SK-N-MC (cell line): Measurements from ENCODE around the gene CNRIP1.

ENCODE experiments used
- DNase-seq: peaks from one replicate; pipeline ENCODE4 v3.0.0-alpha.2; 2011; ENCODE audit warnings: low read depth, low spot score
- H3K27ac ChIP-seq: fragments of 200-600 bp; sonication (generic); 2 replicates; pipeline ENCODE4 v1.5.1; 2016; ENCODE audit warnings: mixed run types
- H3K36me3 ChIP-seq: fragments of 200-600 bp; sonication (generic); 2 replicates; pipeline ENCODE4 v1.6.1; 2017; ENCODE audit warnings: antibody characterized with exemption, low read length, mixed read lengths; ENCODE audit not compliant: insufficient read depth
- H3K4me3 ChIP-seq: fragments of 200-600 bp; sonication (generic); 2 replicates; pipeline ENCODE4 v1.5.1; 2016
- H3K9ac ChIP-seq: fragments of 200-600 bp; sonication (generic); 2 replicates; pipeline ENCODE4 v1.8.0; 2017; ENCODE audit warnings: mixed run types, mixed read lengths; ENCODE audit not compliant: insufficient read length
- H3K9me3 ChIP-seq: fragments of 200-600 bp; sonication (generic); 2 replicates; pipeline ENCODE4 v1.6.1; 2017; ENCODE audit warnings: low read depth, mild to moderate bottlenecking, antibody characterized with exemption, low read length, moderate library complexity, mixed read lengths
- EZH2 ChIP-seq: fragments of 200-600 bp; sonication (generic); IDR thresholded peaks from one replicate; pipeline ENCODE4 v1.6.1; 2017; ENCODE audit warnings: antibody characterized with exemption
- FOXP2 ChIP-seq: optimal IDR thresholded peaks from 2 replicates; pipeline ENCODE3; 2011; ENCODE audit warnings: mild to moderate bottlenecking, moderate library complexity; ENCODE audit not compliant: insufficient read depth; ENCODE audit errors: extremely low read length, control extremely low read depth
- POLR2AphosphoS5 ChIP-seq: IDR thresholded peaks from 2 replicates; pipeline ENCODE4 v1.6.1; 2012; ENCODE audit warnings: mild to moderate bottlenecking, low read depth, low read length, borderline replicate concordance

Gene CNRIP1

GRCh38 chr2:68303033-68303901 lies 16.5 kb downstream of the CNRIP1 start:
- DNase-seq: no peak
- no peak overlapping the region for H3K9ac ChIP-seq
- H3K27ac ChIP-seq: no peak overlapping the region
- TF ChIP-seq FOXP2: no peak
- no peak for TF ChIP-seq POLR2AphosphoS5
- TF ChIP-seq EZH2: no peak
- H3K9me3 ChIP-seq: no peaks in the 10 kb centered on the region
- no peaks in the 10 kb centered on the region for H3K36me3 ChIP-seq
- no peak overlapping the region for H3K4me3 ChIP-seq

GRCh38 chr2:68302281-68302875 lies 17.4 kb downstream of the CNRIP1 start:
- DNase-seq: no peak
- no peaks in the 10 kb centered on the region for H3K9me3 ChIP-seq
- no peak overlapping the region for H3K4me3 ChIP-seq
- H3K36me3 ChIP-seq: no peaks in the 10 kb centered on the region
- no peak overlapping the region for H3K27ac ChIP-seq
- TF ChIP-seq EZH2: no peak
- no peak for TF ChIP-seq POLR2AphosphoS5
- TF ChIP-seq FOXP2: no peak
- no peak overlapping the region for H3K9ac ChIP-seq

- Histone ChIP-seq H3K27ac (no peak overlapping the region), H3K9ac (no peak overlapping the region), H3K4me3 (no peak overlapping the region), H3K9me3 (no peaks in the 10 kb centered on the region), H3K36me3 (no peaks in the 10 kb centered on the region)
- TF ChIP-seq POLR2AphosphoS5: no peak
- TF ChIP-seq FOXP2: no peak
- no peak for TF ChIP-seq EZH2
- DNase-seq: no peak
Measured at GRCh38 chr2:68295516-68295915, 24.2 kb downstream of the CNRIP1 start.

GRCh38 chr2:68294913-68295312 lies 24.8 kb downstream of the CNRIP1 start:
- no peak for DNase-seq
- no peaks in the 10 kb centered on the region for H3K9me3 ChIP-seq
- H3K36me3 ChIP-seq: no peaks in the 10 kb centered on the region
- H3K9ac ChIP-seq: no peak overlapping the region
- no peak overlapping the region for H3K27ac ChIP-seq
- no peak for TF ChIP-seq POLR2AphosphoS5
- TF ChIP-seq EZH2: no peak
- no peak for TF ChIP-seq FOXP2
- H3K4me3 ChIP-seq: no peak overlapping the region

GRCh38 chr2:68294187-68294586 lies 25.6 kb downstream of the CNRIP1 start:
- H3K27ac ChIP-seq: no peak overlapping the region
- no peak for DNase-seq
- no peak overlapping the region for H3K4me3 ChIP-seq
- no peaks in the 10 kb centered on the region for H3K9me3 ChIP-seq
- H3K9ac ChIP-seq: no peak overlapping the region
- TF ChIP-seq EZH2 (no peak), POLR2AphosphoS5 (no peak), FOXP2 (no peak)
- H3K36me3 ChIP-seq: no peaks in the 10 kb centered on the region

- no peak overlapping the region for H3K27ac ChIP-seq
- no peaks in the 10 kb centered on the region for H3K9me3 ChIP-seq
- TF ChIP-seq FOXP2 (no peak), EZH2 (no peak), POLR2AphosphoS5 (no peak)
- no peak overlapping the region for H3K9ac ChIP-seq
- H3K4me3 ChIP-seq: no peak overlapping the region
- no peaks in the 10 kb centered on the region for H3K36me3 ChIP-seq
- DNase-seq: no peak
Measured at GRCh38 chr2:68293755-68294154, 26.0 kb downstream of the CNRIP1 start.

GRCh38 chr2:68293024-68293423 lies 26.7 kb downstream of the CNRIP1 start:
- H3K9me3 ChIP-seq: no peaks in the 10 kb centered on the region
- TF ChIP-seq FOXP2 (no peak), POLR2AphosphoS5 (no peak), EZH2 (no peak)
- H3K27ac ChIP-seq: no peak overlapping the region
- no peaks in the 10 kb centered on the region for H3K36me3 ChIP-seq
- H3K4me3 ChIP-seq: no peak overlapping the region
- H3K9ac ChIP-seq: no peak overlapping the region
- DNase-seq: no peak

- no peak overlapping the region for H3K27ac ChIP-seq
- TF ChIP-seq FOXP2 (no peak), POLR2AphosphoS5 (no peak), EZH2 (no peak)
Measured at GRCh38 chr2:68292108-68292710, 27.5 kb downstream of the CNRIP1 start.

More at GRCh38 chr2:68292108-68292710, 27.5 kb downstream of the CNRIP1 start:
- Histone ChIP-seq H3K36me3 (no peaks in the 10 kb centered on the region), H3K9me3 (no peaks in the 10 kb centered on the region), H3K9ac (no peak overlapping the region), H3K4me3 (no peak overlapping the region)
- no peak for DNase-seq
